ENCODE data around the gene ACACB. TPM values are rescaled to one million over a fixed set of nuclear protein-coding genes. Genes with fewer than 3 reads are reported as not detected.
A peak's percentile ranks its signal among the peaks of the same experiment; 100 is the strongest.

ACACB gene
- total and polyA plus RNA-seq, 2 experiments from 2014 or later = 6.2 to 15.4 TPM

GRCh38 chr12:109309381-109310246 is 193.2 kb downstream of the ACACB start:
- H3K27me3 ChIP-seq (ENCODE audit: insufficient read depth) = peaks cover 59% of the 10 kb centered on the region
- DNase-seq (ENCODE audit: low spot score) = peak; percentile 65

More at GRCh38 chr12:109309381-109310246, 193.2 kb downstream of the ACACB start:
- Histone ChIP-seq H3K4me1 (ENCODE audit: insufficient read depth) (peaks cover 13% of the 10 kb centered on the region; the same call in 1 of the 2 replicates), H4K20me1 (replicated peaks; ENCODE audit: insufficient read depth) (no peaks in the 10 kb centered on the region), H3F3A (replicated peaks; ENCODE audit: low read depth) (no peaks in the 10 kb centered on the region), H3K79me2 (replicated peaks; ENCODE audit: insufficient read depth) (no peaks in the 10 kb centered on the region), H3K27ac (ENCODE audit: low read depth) (no peak overlapping the region), H3K9me2 (ENCODE audit: insufficient read depth) (no peaks in the 10 kb centered on the region), H3K36me3 (ENCODE audit: insufficient read depth) (no peaks in the 10 kb centered on the region), H3K4me2 (peak overlapping the region; percentile 89), H3K4me3 (peak overlapping the region; percentile 74), H2AFZ (peak overlapping the region; percentile 100)
- no peaks in the 10 kb centered on the region for H3K9me3 Mint-ChIP-seq
- H3K36me3 Mint-ChIP-seq (ENCODE audit: low read depth) = no peaks in the 10 kb centered on the region; the same call in 2 of the 3 replicates
- TF ChIP-seq EZH2 (IDR thresholded peaks at IDR 0.05; ENCODE audit: low read depth, unreplicated experiment) = no peak
- TF ChIP-seq STAT1 (IDR thresholded peaks at IDR 0.05; ENCODE audit: unreplicated experiment) = no peak
- TF ChIP-seq NANOG (IDR thresholded peaks at IDR 0.05; ENCODE audit: borderline replicate concordance) = no peak
- TF ChIP-seq POLR2AphosphoS5 (IDR thresholded peaks at IDR 0.05; ENCODE audit: low read depth) = no peak
- TF ChIP-seq REST (IDR thresholded peaks at IDR 0.05; ENCODE audit: unreplicated experiment) = no peak
- TF ChIP-seq ZNF462 (CRISPR knock-in tag; IDR thresholded peaks at IDR 0.05) = no peak
- no peak for TF ChIP-seq CREB1 (CRISPR knock-in tag; IDR thresholded peaks at IDR 0.05; ENCODE audit: low read depth)
- no peak for TF ChIP-seq ZNF331 (CRISPR knock-in tag; IDR thresholded peaks at IDR 0.05; ENCODE audit: low read depth)
- no peak for TF ChIP-seq ETS1 (IDR thresholded peaks at IDR 0.05)
- no peak for TF ChIP-seq EZH2phosphoT487 (IDR thresholded peaks at IDR 0.05; ENCODE audit: unreplicated experiment)
- ATAC-seq = peak; percentile 53
- H3K4me1 Mint-ChIP-seq = peaks cover 6% of the 10 kb centered on the region; the same call in 1 of the 3 replicates
- peak overlapping the region; percentile 95 for H3K4me3 Mint-ChIP-seq
- peaks cover 49% of the 10 kb centered on the region for H3K27me3 Mint-ChIP-seq (ENCODE audit: insufficient read depth, low read depth, poor library complexity)
- no peak overlapping the region for H3K27ac Mint-ChIP-seq

All from GM23338 (cell line).